GM12873 (cell line): ENCODE data around the gene VPS29.

Experiments used
- CTCF ChIP-seq: IDR thresholded peaks from 2 replicates; pipeline ENCODE4 v1.5.1; 2012; ENCODE audit warnings: low read depth, mild to moderate bottlenecking, moderate library complexity, low read length, control low read depth; ENCODE audit not compliant: insufficient read depth; ENCODE audit errors: missing control alignments

Gene VPS29

GRCh38 chr12:110534811-110535210, 32.9 kb upstream of the VPS29 start:
- no peak for TF ChIP-seq CTCF

GRCh38 chr12:110533607-110534006, 31.7 kb upstream of the VPS29 start:
- TF ChIP-seq CTCF = no peak

GRCh38 chr12:110532644-110533043, 30.7 kb upstream of the VPS29 start:
- no peak for TF ChIP-seq CTCF

GRCh38 chr12:110531741-110532333, 29.9 kb upstream of the VPS29 start:
- no peak for TF ChIP-seq CTCF

GRCh38 chr12:110530511-110530910, 28.6 kb upstream of the VPS29 start:
- TF ChIP-seq CTCF = no peak

- no peak for TF ChIP-seq CTCF
These were observed 26.4 kb upstream of the VPS29 start for GRCh38 chr12:110528277-110528839.

GRCh38 chr12:110516995-110517394, 15.1 kb upstream of the VPS29 start:
- TF ChIP-seq CTCF = no peak
